GM23338 (cell line): ENCODE data around the gene PRM3. TPM values are rescaled to one million over a fixed set of nuclear protein-coding genes. Genes with fewer than 3 reads are reported as not detected.
A peak's percentile ranks its signal among the peaks of the same experiment; 100 is the strongest.

ENCODE experiments used
- ATAC-seq: fragments of 200-7000 bp; cut with Tn5 transposase; 3 replicates; pipeline ENCODE4 v1.9.1; 2020
- DNase-seq: peaks from one replicate; pipeline ENCODE4 v3.0.0-alpha.2; 2015; ENCODE audit warnings: low spot score
- H2AFZ ChIP-seq: fragments of 200-600 bp; sonication (generic); 2 replicates; pipeline ENCODE4 v1.8.0; 2016; ENCODE audit warnings: antibody characterized with exemption, mild to moderate bottlenecking, moderate library complexity
- H3F3A ChIP-seq: fragments of 200-600 bp; sonication (generic); replicated peaks from 2 replicates; pipeline ENCODE4 v1.8.0; 2017; ENCODE audit warnings: antibody characterized with exemption, mixed run types, low read depth
- H3K27ac ChIP-seq: fragments of 200-600 bp; sonication (generic); 2 replicates; pipeline ENCODE4 v1.6.1; 2016; ENCODE audit warnings: low read depth
- H3K27me3 ChIP-seq: fragments of 200-600 bp; sonication (generic); 2 replicates; pipeline ENCODE4 v1.8.0; 2016; ENCODE audit warnings: mild to moderate bottlenecking, mixed run types, moderate library complexity; ENCODE audit not compliant: insufficient read depth
- H3K36me3 ChIP-seq: fragments of 200-600 bp; sonication (generic); 2 replicates; pipeline ENCODE4 v1.8.0; 2016; ENCODE audit warnings: mild to moderate bottlenecking; ENCODE audit not compliant: insufficient read depth
- H3K4me1 ChIP-seq: fragments of 200-600 bp; sonication (generic); 2 replicates; pipeline ENCODE4 v1.8.0; 2016; ENCODE audit warnings: mild to moderate bottlenecking, moderate library complexity; ENCODE audit not compliant: insufficient read depth
- H3K4me2 ChIP-seq: fragments of 200-600 bp; sonication (generic); 2 replicates; pipeline ENCODE4 v1.7.1; 2017; ENCODE audit warnings: mixed run types
- H3K4me3 ChIP-seq: fragments of 200-600 bp; sonication (generic); 2 replicates; pipeline ENCODE4 v1.6.1; 2016; ENCODE audit warnings: mixed run types
- H3K79me2 ChIP-seq: fragments of 200-600 bp; sonication (generic); replicated peaks from 2 replicates; pipeline ENCODE4 v1.8.0; 2017; ENCODE audit warnings: mild to moderate bottlenecking; ENCODE audit not compliant: insufficient read depth
- H3K9me2 ChIP-seq: fragments of 200-600 bp; sonication (generic); 2 replicates; pipeline ENCODE4 v1.8.0; 2017; ENCODE audit not compliant: insufficient read depth
- H4K20me1 ChIP-seq: fragments of 200-600 bp; sonication (generic); replicated peaks from 2 replicates; pipeline ENCODE4 v1.8.0; 2017; ENCODE audit warnings: mild to moderate bottlenecking; ENCODE audit not compliant: insufficient read depth
- H3K27ac Mint-ChIP-seq: 2 replicates; pipeline ENCODE4 v1.8.0; 2020; ENCODE audit warnings: inconsistent platforms, mild to moderate bottlenecking, moderate library complexity, mixed read lengths
- H3K27me3 Mint-ChIP-seq: 3 replicates; pipeline ENCODE4 v1.8.0; 2022; ENCODE audit warnings: low read depth, mild to moderate bottlenecking, moderate library complexity, mixed read lengths, inconsistent platforms; ENCODE audit not compliant: insufficient read depth, poor library complexity
- H3K36me3 Mint-ChIP-seq: 3 replicates; pipeline ENCODE4 v1.8.0; 2021; ENCODE audit warnings: low read depth, mild to moderate bottlenecking, inconsistent platforms, moderate library complexity, mixed read lengths
- H3K4me1 Mint-ChIP-seq: 3 replicates; pipeline ENCODE4 v1.8.0; 2020; ENCODE audit warnings: mild to moderate bottlenecking, inconsistent platforms, mixed read lengths
- H3K4me3 Mint-ChIP-seq: 3 replicates; pipeline ENCODE4 v1.8.0; 2021; ENCODE audit warnings: moderate library complexity, mild to moderate bottlenecking, inconsistent platforms, mixed read lengths
- H3K9me3 Mint-ChIP-seq: 3 replicates; pipeline ENCODE4 v1.8.0; 2020; ENCODE audit warnings: moderate library complexity, mild to moderate bottlenecking, inconsistent platforms, mixed read lengths
- CREB1 ChIP-seq: fragments of 250-450 bp; sonication (Bioruptor Pico); IDR thresholded peaks from 2 replicates; pipeline ENCODE4 v1.5.0; 2020; ENCODE audit warnings: low read depth, mild to moderate bottlenecking, moderate library complexity
- CTCF ChIP-seq, 2 experiments: fragments of 200-600 bp in 1 of 2; sonication (generic) in 1 of 2; conservative IDR thresholded peaks; 2 replicates each; pipeline versions ENCODE4 v1.5.1 to v1.6.1; 2016 to 2017; ENCODE audit warnings: antibody characterized with exemption in 2 of 2, low read depth in 2 of 2, mild to moderate bottlenecking in 2 of 2, moderate library complexity in 1 of 2
- ETS1 ChIP-seq: IDR thresholded peaks from 2 replicates; pipeline ENCODE4 v1.6.1; 2016; ENCODE audit warnings: antibody characterized with exemption
- EZH2 ChIP-seq: fragments of 200-600 bp; sonication (generic); IDR thresholded peaks from one replicate; pipeline ENCODE4 v1.8.0; 2017; ENCODE audit warnings: antibody characterized with exemption, mild to moderate bottlenecking, low read depth; ENCODE audit not compliant: unreplicated experiment
- EZH2phosphoT487 ChIP-seq: fragments of 200-600 bp; sonication (generic); IDR thresholded peaks from one replicate; pipeline ENCODE4 v1.8.1; 2018; ENCODE audit warnings: antibody characterized with exemption; ENCODE audit not compliant: unreplicated experiment
- JUNB ChIP-seq: IDR thresholded peaks from one replicate; pipeline ENCODE4 v1.6.1; 2016; ENCODE audit warnings: antibody characterized with exemption; ENCODE audit not compliant: unreplicated experiment
- NANOG ChIP-seq: IDR thresholded peaks from 2 replicates; pipeline ENCODE4 v1.6.1; 2016; ENCODE audit warnings: antibody characterized with exemption, borderline replicate concordance
- POLR2AphosphoS5 ChIP-seq: IDR thresholded peaks from 2 replicates; pipeline ENCODE4 v1.6.1; 2016; ENCODE audit warnings: antibody characterized with exemption, low read depth
- REST ChIP-seq: IDR thresholded peaks from one replicate; pipeline ENCODE4 v1.6.1; 2018; ENCODE audit warnings: antibody characterized with exemption; ENCODE audit not compliant: unreplicated experiment
- STAT1 ChIP-seq: IDR thresholded peaks from one replicate; pipeline ENCODE4 v1.6.1; 2016; ENCODE audit warnings: antibody characterized with exemption; ENCODE audit not compliant: unreplicated experiment
- ZNF114 ChIP-seq: fragments of 250-450 bp; sonication (Bioruptor Pico); IDR thresholded peaks from 2 replicates; pipeline ENCODE4 v1.5.0; 2020; ENCODE audit warnings: mild to moderate bottlenecking, moderate library complexity
- ZNF331 ChIP-seq: fragments of 250-450 bp; sonication (Bioruptor Pico); IDR thresholded peaks from 2 replicates; pipeline ENCODE4 v1.5.0; 2020; ENCODE audit warnings: low read depth, mild to moderate bottlenecking, moderate library complexity
- ZNF462 ChIP-seq: fragments of 250-450 bp; sonication (Bioruptor Pico); IDR thresholded peaks from 2 replicates; pipeline ENCODE4 v1.5.0; 2020; ENCODE audit warnings: mild to moderate bottlenecking, moderate library complexity
- polyA plus RNA-seq: library from polyadenylated mRNA; unstranded; fragments of >200 nt; fragmentation: Nextera tagmentation; extraction: Ambion mirVana; gene quantifications from 2 replicates; pipeline ENCODE4 v1.2.1, GENCODE V29; 2016
- total RNA-seq: library from RNA; depleted of rRNA; stranded (reverse); fragments of >200 nt; shearing (Covaris generic); gene quantifications from 2 replicates; pipeline ENCODE4 v1.2.3, GENCODE V29; 2014

Gene PRM3
- total and polyA plus RNA-seq, 2 experiments from 2014 or later, result not detected

- Histone ChIP-seq H3K27me3 (no peaks in the 10 kb centered on the region), H2AFZ (0 out of 2 replicates have a peak overlapping the region, but pooled peaks have one; percentile 24), H3F3A (0 out of 2 replicates have a peak, but pooled peaks cover 6% of the 10 kb centered on the region), H3K4me2 (no peak overlapping the region), H3K36me3 (no peaks in the 10 kb centered on the region), H3K4me1 (peaks cover 9% of the 10 kb centered on the region; the same call in 1 of the 2 replicates), H3K27ac (no peak overlapping the region), H3K4me3 (no peak overlapping the region), H3K9me2 (no peaks in the 10 kb centered on the region), H4K20me1 (no peaks in the 10 kb centered on the region), H3K79me2 (no peaks in the 10 kb centered on the region)
- no peak for ATAC-seq
- Mint-ChIP-seq H3K4me1 (peaks cover 8% of the 10 kb centered on the region), H3K4me3 (no peak overlapping the region), H3K27ac (no peak overlapping the region), H3K9me3 (no peaks in the 10 kb centered on the region), H3K36me3 (no peaks in the 10 kb centered on the region), H3K27me3 (peaks cover 13% of the 10 kb centered on the region)
- no peak for DNase-seq
- TF ChIP-seq NANOG, result no peak
- TF ChIP-seq REST, result no peak
- no peak for TF ChIP-seq STAT1
- no peak for TF ChIP-seq EZH2phosphoT487
- TF ChIP-seq EZH2, result no peak
- TF ChIP-seq CREB1 (CRISPR knock-in tag), result no peak
- no peak for TF ChIP-seq CTCF (conservative IDR thresholded peaks at IDR 0.05; ENCODE audit: low read depth in 2 of 2)
- no peak for TF ChIP-seq ETS1
- no peak for TF ChIP-seq POLR2AphosphoS5
- no peak for TF ChIP-seq JUNB
- TF ChIP-seq ZNF462 (CRISPR knock-in tag), result no peak
- TF ChIP-seq ZNF114, result no peak
- no peak for TF ChIP-seq ZNF331 (CRISPR knock-in tag)
These were observed 42.0 kb downstream of the PRM3 start for GRCh38 chr16:11231367-11231970.
